HEK293T (cell line): Measurements from ENCODE around the gene CAMK1D.

Experiments used
- CTCF ChIA-PET: fragments of 350-600 bp; formaldehyde crosslinking; extraction: SDS; loops from one replicate; lab custom pipeline; 2021; ENCODE audit warnings: antibody characterized with exemption, inconsistent platforms; lab: Yijun Ruan, JAX
- POLR2A ChIA-PET: fragments of 350-600 bp; formaldehyde crosslinking; extraction: SDS; loops from one replicate; lab custom pipeline; 2020; ENCODE audit warnings: antibody characterized with exemption, inconsistent platforms; lab: Yijun Ruan, JAX
- DNase-seq: peaks from one replicate; pipeline ENCODE4 v3.0.0; 2012; ENCODE audit warnings: mixed read lengths; ENCODE audit errors: extremely low spot score
- ARNT ChIP-seq: fragments of 450-650 bp; IDR thresholded peaks from 2 replicates; pipeline ENCODE4 v1.6.1; 2017; ENCODE audit warnings: mild to moderate bottlenecking
- BHLHE40 ChIP-seq: fragments of 450-650 bp; IDR thresholded peaks from 2 replicates; pipeline ENCODE4 v1.6.1; 2016; ENCODE audit warnings: mild to moderate bottlenecking, moderate library complexity, borderline replicate concordance
- CTBP1 ChIP-seq: fragments of 450-650 bp; IDR thresholded peaks from 2 replicates; pipeline ENCODE4 v1.6.1; 2016; ENCODE audit warnings: borderline replicate concordance
- ELF4 ChIP-seq: fragments of 450-650 bp; IDR thresholded peaks from 2 replicates; pipeline ENCODE4 v1.6.1; 2017; ENCODE audit warnings: antibody characterized with exemption
- FOXA1 ChIP-seq: fragments of 450-650 bp; IDR thresholded peaks from 2 replicates; pipeline ENCODE4 v1.6.1; 2016; ENCODE audit warnings: mild to moderate bottlenecking
- FOXK2 ChIP-seq: fragments of 450-650 bp; IDR thresholded peaks from 2 replicates; pipeline ENCODE4 v1.6.1; 2016; ENCODE audit warnings: mild to moderate bottlenecking
- FOXM1 ChIP-seq: fragments of 450-650 bp; IDR thresholded peaks from 2 replicates; pipeline ENCODE4 v1.6.1; 2017; ENCODE audit warnings: mild to moderate bottlenecking, borderline replicate concordance
- HDGF ChIP-seq: fragments of 450-650 bp; IDR thresholded peaks from 2 replicates; pipeline ENCODE4 v1.6.1; 2017; ENCODE audit warnings: antibody characterized with exemption, borderline replicate concordance
- L3MBTL2 ChIP-seq: fragments of 450-650 bp; conservative IDR thresholded peaks from 2 replicates; pipeline ENCODE4 v1.6.1; 2016; ENCODE audit warnings: mild to moderate bottlenecking
- LEF1 ChIP-seq: fragments of 450-650 bp; IDR thresholded peaks from 2 replicates; pipeline ENCODE4 v1.6.1; 2017; ENCODE audit warnings: mild to moderate bottlenecking, borderline replicate concordance
- NFRKB ChIP-seq: fragments of 450-650 bp; IDR thresholded peaks from 2 replicates; pipeline ENCODE4 v1.6.1; 2016; ENCODE audit warnings: mild to moderate bottlenecking, moderate library complexity
- PKNOX1 ChIP-seq: fragments of 450-650 bp; IDR thresholded peaks from 2 replicates; pipeline ENCODE4 v1.6.1; 2016
- SP1 ChIP-seq: fragments of 450-650 bp; IDR thresholded peaks from 2 replicates; pipeline ENCODE4 v1.6.1; 2017
- SUZ12 ChIP-seq: fragments of 450-650 bp; IDR thresholded peaks from 2 replicates; pipeline ENCODE4 v1.6.1; 2016; ENCODE audit warnings: mild to moderate bottlenecking
- TARDBP ChIP-seq: fragments of 450-650 bp; IDR thresholded peaks from 2 replicates; pipeline ENCODE4 v1.6.1; 2016
- ZNF384 ChIP-seq: fragments of 450-650 bp; IDR thresholded peaks from 2 replicates; pipeline ENCODE4 v1.6.1; 2016

The CAMK1D gene

GRCh38 chr10:12422189-12422588 lies 72.8 kb downstream of the CAMK1D start:
- ChIA-PET POLR2A (no interaction called here), CTCF (interaction anchor here (0.5 kb wide), 1 partner anchor 190 kb away, joined by 6 read pairs; no protein-coding TSS in a partner anchor)
- DNase-seq, result no peak
- no peak for TF ChIP-seq L3MBTL2
- no peak for TF ChIP-seq ELF4
- no peak for TF ChIP-seq ZNF384
- no peak for TF ChIP-seq NFRKB
- no peak for TF ChIP-seq SUZ12
- no peak for TF ChIP-seq SP1
- TF ChIP-seq FOXM1, result no peak
- TF ChIP-seq LEF1, result no peak
- TF ChIP-seq FOXA1, result no peak

DNA sequence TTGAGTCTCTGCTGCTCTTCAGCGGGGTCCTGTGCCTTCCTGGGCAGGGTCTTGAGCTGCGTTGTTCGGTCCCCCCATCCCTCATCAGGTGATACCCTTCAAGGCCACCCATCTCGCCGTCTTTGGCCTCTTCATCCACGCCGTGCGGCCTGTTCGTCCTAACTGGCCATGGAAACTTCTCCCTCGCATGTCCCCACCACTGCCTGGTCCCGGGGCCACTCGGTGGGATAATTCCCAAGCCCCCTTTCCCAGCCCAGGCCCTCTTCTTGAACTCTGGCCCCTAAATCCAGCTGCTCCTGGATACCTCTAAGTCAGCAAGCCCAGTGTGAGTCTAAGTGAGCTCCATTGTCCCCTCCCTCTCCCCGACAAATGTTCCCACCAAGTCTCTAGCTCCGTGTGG lies 74.5 kb downstream of the CAMK1D start:
- DNase-seq, result no peak
- ChIA-PET POLR2A (no interaction called here), CTCF (no interaction called here)
- no peak for TF ChIP-seq FOXM1
- no peak for TF ChIP-seq ZNF384
- no peak for TF ChIP-seq HDGF

DNA sequence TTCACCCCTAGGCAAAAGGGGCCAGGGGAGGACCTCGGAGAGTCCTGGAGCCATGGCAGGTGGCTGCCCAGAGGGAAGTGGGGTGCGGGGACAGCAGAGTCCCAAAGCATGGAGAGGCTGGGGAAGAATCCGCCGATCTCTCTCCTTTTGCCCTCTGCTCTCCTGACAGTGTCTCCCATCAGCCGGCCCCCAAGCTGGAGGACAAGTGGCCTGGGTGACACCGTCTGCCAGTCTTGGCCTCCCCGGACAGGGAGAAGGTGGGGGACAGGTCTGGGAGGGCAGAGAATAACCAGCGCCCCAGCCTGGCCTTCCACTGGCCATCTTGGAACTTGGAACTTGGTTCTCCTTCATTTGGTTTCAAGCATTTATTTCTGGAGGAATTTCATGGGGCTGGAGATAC lies 77.9 kb downstream of the CAMK1D start:
- POLR2A ChIA-PET, result no interaction called here
- CTCF ChIA-PET, result no interaction called here
- TF ChIP-seq ELF4 (no peak), CTBP1 (no peak), FOXK2 (no peak), HDGF (no peak), SP1 (no peak), FOXA1 (no peak), L3MBTL2 (no peak), ARNT (no peak), FOXM1 (no peak), PKNOX1 (no peak), SUZ12 (no peak), LEF1 (no peak), BHLHE40 (no peak), TARDBP (no peak), NFRKB (no peak), ZNF384 (no peak)
- DNase-seq, result no peak

- TF ChIP-seq CTBP1 (no peak), SUZ12 (no peak), SP1 (no peak), L3MBTL2 (no peak), HDGF (no peak), TARDBP (no peak), ARNT (no peak), ZNF384 (no peak), FOXM1 (no peak), LEF1 (no peak), BHLHE40 (no peak), NFRKB (no peak), FOXA1 (no peak), ELF4 (no peak), FOXK2 (no peak), PKNOX1 (no peak)
- DNase-seq, result no peak
- CTCF ChIA-PET, result interaction anchor here (1.0 kb wide), 1 partner anchor 283 kb away, joined by 5 read pairs; no protein-coding TSS in a partner anchor
- POLR2A ChIA-PET, result no interaction called here
Observed at GRCh38 chr10:12428447-12429135, 79.2 kb downstream of the CAMK1D start.

DNA sequence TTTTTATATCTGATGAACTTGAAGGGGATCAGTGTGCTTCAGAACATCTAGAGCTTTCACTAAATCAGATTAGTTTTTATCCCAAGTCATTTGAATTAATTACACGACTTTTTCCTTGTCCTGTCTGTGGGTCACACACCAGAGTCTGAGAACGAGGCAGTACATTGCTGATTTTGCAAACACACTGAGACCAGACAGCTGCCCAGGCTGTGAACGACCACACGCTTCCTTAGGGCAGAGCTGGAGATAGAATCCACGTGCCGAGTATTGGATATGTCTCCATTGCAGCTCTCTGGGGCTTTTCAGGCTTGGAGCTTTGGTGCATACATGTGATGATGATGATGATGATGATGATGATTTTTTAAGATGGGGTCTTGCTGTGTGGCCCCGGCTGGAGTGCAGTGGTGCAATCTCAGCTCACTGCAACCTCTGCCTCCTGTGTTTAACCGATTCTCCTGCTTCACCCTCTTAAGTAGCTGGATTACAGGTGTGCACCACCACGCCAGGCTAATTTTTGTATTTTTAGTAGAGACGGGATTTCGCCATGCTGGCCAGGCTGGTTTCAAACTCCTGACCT lies 81.1 kb downstream of the CAMK1D start:
- CTCF ChIA-PET, result interaction anchor here (0.6 kb wide), 1 partner anchor 151 kb away, joined by 3 read pairs; no protein-coding TSS in a partner anchor
- DNase-seq, result no peak
- no peak for TF ChIP-seq BHLHE40
- POLR2A ChIA-PET, result no interaction called here

DNA sequence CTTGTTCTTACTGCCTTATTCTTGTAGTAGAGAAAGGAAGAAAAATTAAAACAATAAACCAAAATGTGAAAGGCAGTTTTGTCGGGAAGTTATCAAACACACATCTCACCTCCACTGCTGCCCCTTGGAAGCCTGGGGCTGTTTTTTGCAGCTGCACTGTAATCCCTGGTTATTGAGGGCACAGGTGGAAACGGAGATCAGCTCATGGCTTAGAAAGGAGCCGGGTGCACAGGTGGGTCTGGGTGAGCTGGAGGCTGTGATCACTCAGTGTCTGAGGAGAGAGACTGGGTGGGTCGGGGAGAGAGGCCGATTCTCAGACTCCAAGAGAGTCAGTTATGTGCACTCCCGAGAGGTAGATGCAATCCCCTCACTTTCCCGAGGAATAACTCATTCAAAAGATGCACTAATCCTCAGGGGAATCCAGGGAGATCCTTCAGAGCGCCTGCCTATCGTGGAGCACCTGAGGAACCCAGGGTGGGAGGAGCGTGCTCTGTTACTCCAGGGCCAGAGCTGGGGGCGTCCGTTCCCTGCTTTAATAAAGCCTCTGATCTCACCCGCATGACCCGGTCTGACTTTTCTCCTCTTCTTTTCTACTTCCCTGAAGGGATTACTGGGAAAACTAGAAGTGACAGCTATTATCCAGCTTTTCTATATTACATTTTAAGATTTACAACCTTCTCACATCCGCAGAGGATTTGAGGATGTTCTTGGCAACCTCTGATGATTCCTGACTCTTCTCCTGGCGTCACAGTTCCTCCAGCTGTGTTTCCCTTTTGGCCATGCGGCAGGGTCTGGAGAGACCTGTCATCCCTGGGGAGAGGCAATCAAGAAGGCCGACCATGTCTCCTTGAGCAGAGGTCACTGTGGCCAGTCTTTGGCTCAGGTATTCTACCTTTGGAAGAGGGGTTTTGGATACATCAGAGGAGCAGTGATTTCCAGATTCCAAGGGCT lies 82.1 kb downstream of the CAMK1D start:
- no peak for DNase-seq
- POLR2A ChIA-PET, result interaction anchor here (0.5 kb wide), 1 partner anchor 122 kb away, joined by 3 read pairs; no protein-coding TSS in a partner anchor
- TF ChIP-seq CTBP1 (no peak), ZNF384 (no peak), ELF4 (no peak), L3MBTL2 (no peak), SUZ12 (no peak), BHLHE40 (no peak), TARDBP (no peak), HDGF (no peak), ARNT (no peak), FOXM1 (no peak), LEF1 (no peak)
- CTCF ChIA-PET, result interaction anchor here (0.6 kb wide), 1 partner anchor 152 kb away, joined by 3 read pairs; no protein-coding TSS in a partner anchor
